ENCODE data around the gene LGR5. TPM values are rescaled to one million over a fixed set of nuclear protein-coding genes. Genes with fewer than 3 reads are reported as not detected.
A peak's percentile ranks its signal among the peaks of the same experiment; 100 is the strongest.

The LGR5 gene
- total RNA-seq, 1 experiment from 2014 or later = 0.04 TPM

DNA sequence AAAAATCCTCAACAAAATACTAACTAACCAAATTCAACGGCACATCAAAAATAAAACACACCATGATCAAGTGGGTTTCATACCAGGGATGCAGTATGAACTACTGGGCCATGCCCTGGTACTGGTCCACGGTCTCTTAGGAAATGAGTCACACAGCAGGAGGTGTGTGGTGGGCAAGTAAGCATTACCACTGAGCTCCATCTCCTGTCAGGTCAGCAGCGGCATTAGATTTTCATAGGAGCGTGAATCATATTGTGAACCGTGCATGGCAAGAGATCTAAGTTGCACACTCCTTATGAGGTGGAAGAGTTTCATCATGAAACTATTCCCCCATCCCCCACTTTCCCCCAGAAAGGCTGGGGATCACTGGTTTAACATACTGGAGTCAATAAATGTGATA is 6.7 kb upstream of the LGR5 start:
- ChIA-PET POLR2A (ENCODE audit: unreplicated experiment) (interaction anchor here (0.6 kb wide), 1 partner anchor 15 kb away, joined by 3 read pairs; no protein-coding TSS in a partner anchor), CTCF (no interaction called here)
- Histone ChIP-seq H3K4me2 (ENCODE audit: low read length) (no peak overlapping the region), H3K4me3 (ENCODE audit: low read length) (no peak overlapping the region), H3K4me1 (ENCODE audit: insufficient read depth, low read length) (peaks cover 11% of the 10 kb centered on the region; the same call in 1 of the 2 replicates), H3K36me3 (ENCODE audit: low read depth, low read length) (no peaks in the 10 kb centered on the region), H4K20me1 (ENCODE audit: low read length) (no peaks in the 10 kb centered on the region), H3F3A (ENCODE audit: low read length, unreplicated experiment) (no peaks in the 10 kb centered on the region), H2AFZ (ENCODE audit: low read length) (no peak overlapping the region), H3K27ac (ENCODE audit: low read length) (no peak overlapping the region), H3K27me3 (ENCODE audit: low read length) (no peaks in the 10 kb centered on the region; the same call in 1 of the 2 replicates), H3K9ac (ENCODE audit: low read length) (no peak overlapping the region), H3K9me2 (replicated peaks; ENCODE audit: low read length) (no peaks in the 10 kb centered on the region), H3K9me3 (ENCODE audit: low read length) (0 out of 2 replicates have a peak, but pooled peaks cover 2% of the 10 kb centered on the region), H3K79me2 (ENCODE audit: low read length) (no peaks in the 10 kb centered on the region)
- intact Hi-C loops (cut with micrococcal nuclease) = no loop called here
- DNase-seq (peak; percentile 43), ATAC-seq (peak; percentile 65)
- no TSS peak for BruUV-seq (replicated peaks)
- TF ChIP-seq, protein P1, sequence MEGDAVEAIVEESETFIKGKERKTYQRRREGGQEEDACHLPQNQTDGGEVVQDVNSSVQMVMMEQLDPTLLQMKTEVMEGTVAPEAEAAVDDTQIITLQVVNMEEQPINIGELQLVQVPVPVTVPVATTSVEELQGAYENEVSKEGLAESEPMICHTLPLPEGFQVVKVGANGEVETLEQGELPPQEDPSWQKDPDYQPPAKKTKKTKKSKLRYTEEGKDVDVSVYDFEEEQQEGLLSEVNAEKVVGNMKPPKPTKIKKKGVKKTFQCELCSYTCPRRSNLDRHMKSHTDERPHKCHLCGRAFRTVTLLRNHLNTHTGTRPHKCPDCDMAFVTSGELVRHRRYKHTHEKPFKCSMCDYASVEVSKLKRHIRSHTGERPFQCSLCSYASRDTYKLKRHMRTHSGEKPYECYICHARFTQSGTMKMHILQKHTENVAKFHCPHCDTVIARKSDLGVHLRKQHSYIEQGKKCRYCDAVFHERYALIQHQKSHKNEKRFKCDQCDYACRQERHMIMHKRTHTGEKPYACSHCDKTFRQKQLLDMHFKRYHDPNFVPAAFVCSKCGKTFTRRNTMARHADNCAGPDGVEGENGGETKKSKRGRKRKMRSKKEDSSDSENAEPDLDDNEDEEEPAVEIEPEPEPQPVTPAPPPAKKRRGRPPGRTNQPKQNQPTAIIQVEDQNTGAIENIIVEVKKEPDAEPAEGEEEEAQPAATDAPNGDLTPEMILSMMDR (conservative IDR thresholded peaks at IDR 0.05; ENCODE audit: low read depth, low read length) = no peak
- no peak for TF ChIP-seq EZH2phosphoT487 (IDR thresholded peaks at IDR 0.05; ENCODE audit: borderline replicate concordance, low read length)
- no peak for TF ChIP-seq EZH2 (IDR thresholded peaks at IDR 0.05; ENCODE audit: low read length, unreplicated experiment)

DNA sequence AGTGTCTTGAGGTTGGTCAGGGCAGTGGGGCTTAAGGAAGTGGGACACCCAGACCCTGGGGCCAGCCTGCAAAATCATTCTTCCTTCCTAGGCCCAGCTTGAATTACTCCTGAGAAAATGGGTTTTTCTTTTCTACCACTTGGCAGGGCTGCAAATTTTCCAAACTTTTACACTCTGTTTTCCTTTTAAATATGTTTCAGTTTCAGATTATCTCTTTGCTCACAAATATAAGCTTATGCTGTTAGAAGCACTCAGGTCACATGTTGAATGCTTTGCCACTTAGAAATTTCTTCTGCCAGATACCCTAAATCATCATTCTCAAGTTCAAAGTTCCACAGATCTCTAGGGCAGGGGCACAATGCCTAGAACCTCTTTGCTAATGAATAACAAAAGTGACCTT is 2.9 kb upstream of the LGR5 start:
- H3K27ac ChIP-seq (ENCODE audit: low read length) = no peak overlapping the region
- intact Hi-C loops (cut with micrococcal nuclease) = no loop called here
- H3K9ac ChIP-seq (ENCODE audit: low read length) = no peak overlapping the region
- ATAC-seq (no peak), DNase-seq (no peak)
- H3K4me2 ChIP-seq (ENCODE audit: low read length) = no peak overlapping the region
- POLR2A ChIA-PET (ENCODE audit: unreplicated experiment) = no interaction called here
- no peak overlapping the region for H2AFZ ChIP-seq (ENCODE audit: low read length)
- no TSS peak for BruUV-seq (replicated peaks)
- H3K9me3 ChIP-seq (ENCODE audit: low read length) = 0 out of 2 replicates have a peak, but pooled peaks cover 2% of the 10 kb centered on the region
- H3K4me1 ChIP-seq (ENCODE audit: insufficient read depth, low read length) = peaks cover 27% of the 10 kb centered on the region
- H3K36me3 ChIP-seq (ENCODE audit: low read depth, low read length) = no peaks in the 10 kb centered on the region
- no peaks in the 10 kb centered on the region for H3F3A ChIP-seq (ENCODE audit: low read length, unreplicated experiment)
- TF ChIP-seq, protein P1 (conservative IDR thresholded peaks at IDR 0.05; ENCODE audit: low read depth, low read length) = no peak
- TF ChIP-seq EZH2phosphoT487 (IDR thresholded peaks at IDR 0.05; ENCODE audit: borderline replicate concordance, low read length) (no peak), EZH2 (IDR thresholded peaks at IDR 0.05; ENCODE audit: low read length, unreplicated experiment) (no peak)
- H3K27me3 ChIP-seq (ENCODE audit: low read length) = peaks cover 38% of the 10 kb centered on the region
- no peaks in the 10 kb centered on the region for H3K79me2 ChIP-seq (ENCODE audit: low read length)
- no peaks in the 10 kb centered on the region for H4K20me1 ChIP-seq (ENCODE audit: low read length)
- no peaks in the 10 kb centered on the region for H3K9me2 ChIP-seq (replicated peaks; ENCODE audit: low read length)
- no peak overlapping the region for H3K4me3 ChIP-seq (ENCODE audit: low read length)
- CTCF ChIA-PET = no interaction called here

DNA sequence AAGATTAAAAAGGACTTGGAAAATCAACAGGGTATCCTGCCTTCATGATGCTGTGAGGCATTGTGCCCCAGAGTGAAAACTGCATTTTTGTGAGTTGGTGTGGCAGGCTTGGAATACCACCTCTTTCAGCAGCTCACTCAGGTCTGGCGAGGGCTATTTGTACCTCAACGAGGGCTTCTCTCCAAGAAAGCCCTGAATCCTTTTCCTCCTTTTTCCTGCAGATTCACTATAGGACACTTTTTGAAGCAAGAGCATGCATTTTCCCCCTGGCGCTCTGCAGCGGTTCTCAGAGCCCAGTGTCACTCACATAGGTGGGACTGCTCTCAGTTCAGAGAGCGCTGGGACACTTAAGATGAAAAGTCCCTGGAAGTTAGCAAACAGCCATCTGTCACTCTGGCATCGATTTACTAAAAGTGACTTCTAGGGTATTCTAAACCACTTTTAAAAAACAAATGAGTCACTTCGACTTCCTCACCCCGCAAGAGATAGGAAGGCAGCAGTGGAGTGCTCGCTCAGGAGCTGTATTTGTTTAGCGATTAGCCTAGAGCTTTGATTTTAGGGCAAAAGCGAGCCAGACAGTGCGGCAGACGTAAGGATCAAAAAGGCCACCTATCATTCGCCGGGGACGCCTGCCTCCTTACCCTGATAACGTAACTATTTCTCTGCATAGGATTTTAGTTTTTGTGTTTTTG is 782 bp upstream of the LGR5 start:
- ATAC-seq (peak; percentile 53), DNase-seq (peak; percentile 35)
- Histone ChIP-seq H3K9me2 (replicated peaks; ENCODE audit: low read length) (no peaks in the 10 kb centered on the region), H3K4me3 (ENCODE audit: low read length) (peak overlapping the region; percentile 66), H3K4me2 (ENCODE audit: low read length) (peak overlapping the region; percentile 85), H3F3A (ENCODE audit: low read length, unreplicated experiment) (no peaks in the 10 kb centered on the region), H3K27me3 (ENCODE audit: low read length) (peaks cover 59% of the 10 kb centered on the region), H3K79me2 (ENCODE audit: low read length) (no peaks in the 10 kb centered on the region), H4K20me1 (ENCODE audit: low read length) (no peaks in the 10 kb centered on the region), H3K27ac (ENCODE audit: low read length) (no peak overlapping the region), H3K9me3 (ENCODE audit: low read length) (0 out of 2 replicates have a peak, but pooled peaks cover 2% of the 10 kb centered on the region), H3K36me3 (ENCODE audit: low read depth, low read length) (no peaks in the 10 kb centered on the region), H3K4me1 (ENCODE audit: insufficient read depth, low read length) (peaks cover 18% of the 10 kb centered on the region), H3K9ac (ENCODE audit: low read length) (no peak overlapping the region), H2AFZ (ENCODE audit: low read length) (peak overlapping the region; percentile 78)
- no TSS peak for BruUV-seq (replicated peaks)
- intact Hi-C loops (cut with micrococcal nuclease) = no loop called here
- ChIA-PET CTCF (interaction anchor here (0.5 kb wide), 2 partner anchors 63 to 268 kb away, joined by 3 to 8 read pairs; no protein-coding TSS in a partner anchor), POLR2A (ENCODE audit: unreplicated experiment) (interaction anchor here (0.5 kb wide), 1 partner anchor 231 kb away, joined by 4 read pairs; no protein-coding TSS in a partner anchor)
- TF ChIP-seq EZH2 (IDR thresholded peaks at IDR 0.05; ENCODE audit: low read length, unreplicated experiment) (no peak), EZH2phosphoT487 (IDR thresholded peaks at IDR 0.05; ENCODE audit: borderline replicate concordance, low read length) (no peak)
- TF ChIP-seq, protein P1 (conservative IDR thresholded peaks at IDR 0.05; ENCODE audit: low read depth, low read length) = no peak

All from PC-3 (cell line).